ENCODE results near the gene ENDOD1.

The ENDOD1 gene

DNA sequence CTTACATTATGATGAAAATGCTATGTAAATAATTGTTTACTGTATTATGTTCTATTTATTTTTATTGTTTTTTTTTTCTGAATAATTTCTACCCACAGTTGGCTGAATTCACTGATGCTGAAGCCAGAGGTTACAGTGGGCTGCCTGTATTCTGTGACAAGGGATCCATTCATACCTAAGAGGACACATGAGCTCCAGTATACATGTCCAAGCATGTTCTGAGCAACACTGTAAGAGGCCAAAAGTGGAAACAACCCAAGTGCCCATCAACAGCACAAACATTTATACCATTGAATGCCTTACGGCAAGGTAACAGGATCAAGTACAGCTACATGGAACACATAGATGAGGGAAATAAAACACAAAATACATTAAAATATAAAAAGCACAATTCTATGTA, 24.3 kb upstream of the ENDOD1 start:
- H3K4me3 ChIP-seq (ENCODE audit: low read depth, low read length): no peak overlapping the region
- in situ Hi-C loops (cut with HindIII; ENCODE audit: low sequenced_read_pairs): no loop called here
- no peak for DNase-seq (ENCODE audit: low read depth)
- TF ChIP-seq, protein P1, sequence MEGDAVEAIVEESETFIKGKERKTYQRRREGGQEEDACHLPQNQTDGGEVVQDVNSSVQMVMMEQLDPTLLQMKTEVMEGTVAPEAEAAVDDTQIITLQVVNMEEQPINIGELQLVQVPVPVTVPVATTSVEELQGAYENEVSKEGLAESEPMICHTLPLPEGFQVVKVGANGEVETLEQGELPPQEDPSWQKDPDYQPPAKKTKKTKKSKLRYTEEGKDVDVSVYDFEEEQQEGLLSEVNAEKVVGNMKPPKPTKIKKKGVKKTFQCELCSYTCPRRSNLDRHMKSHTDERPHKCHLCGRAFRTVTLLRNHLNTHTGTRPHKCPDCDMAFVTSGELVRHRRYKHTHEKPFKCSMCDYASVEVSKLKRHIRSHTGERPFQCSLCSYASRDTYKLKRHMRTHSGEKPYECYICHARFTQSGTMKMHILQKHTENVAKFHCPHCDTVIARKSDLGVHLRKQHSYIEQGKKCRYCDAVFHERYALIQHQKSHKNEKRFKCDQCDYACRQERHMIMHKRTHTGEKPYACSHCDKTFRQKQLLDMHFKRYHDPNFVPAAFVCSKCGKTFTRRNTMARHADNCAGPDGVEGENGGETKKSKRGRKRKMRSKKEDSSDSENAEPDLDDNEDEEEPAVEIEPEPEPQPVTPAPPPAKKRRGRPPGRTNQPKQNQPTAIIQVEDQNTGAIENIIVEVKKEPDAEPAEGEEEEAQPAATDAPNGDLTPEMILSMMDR (IDR thresholded peaks at IDR 0.05; ENCODE audit: low read depth, low read length, missing control alignments): no peak

DNA sequence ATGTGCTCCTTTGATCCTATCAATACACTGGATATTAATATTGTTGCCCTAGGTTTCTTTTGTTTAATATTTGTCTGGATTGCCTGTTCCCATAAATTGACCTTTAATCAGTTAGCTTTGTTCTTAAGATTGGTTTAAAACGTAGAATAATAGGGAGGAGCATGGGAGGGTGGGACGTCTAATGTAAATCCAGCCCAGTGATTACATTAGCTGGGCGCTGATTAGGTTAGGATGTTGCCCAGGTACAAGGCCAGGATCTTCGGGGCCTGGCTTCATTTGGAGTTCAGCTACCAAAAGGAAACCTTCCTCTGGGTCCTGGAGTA, 23.0 kb upstream of the ENDOD1 start, which contains the start of gene SRSF8:
TSS of gene SRSF8 (plus strand) at position 204 of the 323 bp plus-strand sequence. CDS start 308 bp downstream, outside the sequence.
- TF ChIP-seq, protein P1 (IDR thresholded peaks at IDR 0.05; ENCODE audit: low read depth, low read length, missing control alignments): no peak
- H3K4me3 ChIP-seq (ENCODE audit: low read depth, low read length): peak within 1 kb of the TSS; percentile 86
- in situ Hi-C loops (cut with HindIII; ENCODE audit: low sequenced_read_pairs): no loop called here
- no peak for DNase-seq (ENCODE audit: low read depth)

DNA sequence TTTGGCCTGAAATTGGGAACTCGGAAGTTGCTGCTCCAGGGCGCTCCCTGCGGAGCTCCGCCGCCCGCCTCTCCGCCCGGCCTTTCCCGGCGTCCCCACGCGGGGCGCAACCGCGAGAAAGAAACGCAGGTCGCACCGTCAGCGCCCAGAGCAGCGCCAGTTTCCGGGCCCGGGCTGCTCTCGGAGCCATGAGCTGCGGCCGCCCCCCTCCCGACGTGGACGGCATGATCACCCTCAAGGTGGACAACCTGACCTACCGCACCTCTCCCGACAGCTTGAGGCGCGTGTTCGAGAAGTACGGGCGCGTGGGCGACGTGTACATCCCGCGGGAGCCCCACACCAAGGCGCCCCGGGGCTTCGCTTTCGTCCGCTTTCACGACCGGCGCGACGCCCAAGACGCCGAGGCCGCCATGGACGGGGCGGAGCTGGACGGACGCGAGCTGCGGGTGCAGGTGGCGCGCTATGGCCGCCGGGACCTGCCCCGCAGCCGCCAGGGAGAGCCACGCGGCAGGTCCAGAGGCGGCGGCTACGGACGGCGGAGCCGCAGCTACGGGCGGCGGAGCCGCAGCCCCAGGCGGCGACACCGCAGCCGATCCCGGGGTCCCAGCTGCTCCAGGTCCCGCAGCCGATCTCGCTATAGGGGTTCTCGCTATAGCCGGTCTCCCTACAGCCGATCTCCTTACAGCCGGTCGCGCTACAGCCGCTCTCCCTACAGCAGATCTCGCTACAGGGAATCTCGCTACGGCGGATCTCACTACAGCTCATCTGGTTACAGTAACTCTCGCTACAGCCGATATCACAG, 22.4 kb upstream of the ENDOD1 start:
- peak overlapping the region; percentile 86 for H3K4me3 ChIP-seq (ENCODE audit: low read depth, low read length)
- DNase-seq (ENCODE audit: low read depth): peak; percentile 33
- TF ChIP-seq, protein P1 (IDR thresholded peaks at IDR 0.05; ENCODE audit: low read depth, low read length, missing control alignments): peak; percentile 64
- in situ Hi-C loops (cut with HindIII; ENCODE audit: low sequenced_read_pairs): no loop called here

DNA sequence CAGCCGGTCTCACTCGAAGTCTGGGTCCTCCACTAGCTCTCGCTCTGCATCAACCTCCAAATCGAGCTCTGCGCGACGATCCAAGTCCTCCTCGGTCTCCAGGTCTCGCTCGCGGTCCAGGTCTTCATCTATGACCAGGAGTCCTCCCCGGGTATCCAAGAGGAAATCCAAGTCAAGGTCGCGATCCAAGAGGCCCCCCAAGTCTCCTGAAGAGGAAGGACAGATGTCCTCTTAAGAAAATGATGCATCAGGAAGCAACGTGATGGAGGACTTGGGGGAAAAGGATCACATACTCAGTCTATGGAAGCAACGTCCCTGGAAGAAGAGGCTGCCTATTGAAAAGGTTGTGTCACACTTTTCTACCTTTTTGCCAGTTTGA, 21.8 kb upstream of the ENDOD1 start:
- TF ChIP-seq, protein P1 (IDR thresholded peaks at IDR 0.05; ENCODE audit: low read depth, low read length, missing control alignments): no peak
- in situ Hi-C loops (cut with HindIII; ENCODE audit: low sequenced_read_pairs): no loop called here
- DNase-seq (ENCODE audit: low read depth): no peak
- peak overlapping the region; percentile 86 for H3K4me3 ChIP-seq (ENCODE audit: low read depth, low read length)

DNA sequence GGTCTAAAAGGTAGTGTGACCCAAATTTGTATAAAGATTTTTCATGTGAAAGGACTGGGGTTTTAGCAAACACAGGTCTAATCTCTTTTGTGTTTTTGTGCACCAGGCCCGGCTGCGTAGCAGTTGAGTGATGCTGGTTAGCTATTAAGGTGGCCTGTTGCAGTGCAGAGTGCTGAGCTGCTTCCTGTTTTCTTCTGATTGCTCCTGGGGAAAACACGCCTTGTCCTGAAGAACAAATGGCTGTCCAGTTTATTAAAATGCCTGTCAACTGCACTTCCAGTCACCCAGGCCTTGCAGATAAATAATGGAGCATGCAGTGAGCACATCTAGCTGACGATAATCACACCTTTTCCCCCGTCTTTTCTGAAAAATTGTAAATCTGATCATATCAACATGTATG, 21.1 kb upstream of the ENDOD1 start:
- DNase-seq (ENCODE audit: low read depth): peak; percentile 88
- in situ Hi-C loops (cut with HindIII; ENCODE audit: low sequenced_read_pairs): no loop called here
- TF ChIP-seq, protein P1 (IDR thresholded peaks at IDR 0.05; ENCODE audit: low read depth, low read length, missing control alignments): no peak

DNA sequence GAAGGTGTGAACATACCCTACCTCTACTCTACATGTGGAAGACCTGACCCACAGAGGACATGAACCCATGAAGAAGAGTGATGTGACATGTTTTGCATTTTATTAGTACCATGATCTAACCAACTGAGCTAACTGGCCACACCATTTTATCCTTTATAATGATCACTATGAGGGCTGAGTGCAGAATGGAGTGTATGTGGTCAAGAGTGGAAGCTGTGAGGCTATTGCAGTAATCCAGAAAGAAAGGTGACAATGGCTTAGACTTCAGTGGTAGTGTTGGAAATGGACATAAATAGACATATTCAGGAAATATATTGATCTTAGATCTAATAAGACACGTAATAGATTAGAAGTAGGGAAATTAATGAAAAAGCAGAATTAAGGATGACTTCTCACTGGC, 19.2 kb upstream of the ENDOD1 start:
- in situ Hi-C loops (cut with HindIII; ENCODE audit: low sequenced_read_pairs): no loop called here
- DNase-seq (ENCODE audit: low read depth): no peak
- TF ChIP-seq, protein P1 (IDR thresholded peaks at IDR 0.05; ENCODE audit: low read depth, low read length, missing control alignments): no peak
- no peak overlapping the region for H3K4me3 ChIP-seq (ENCODE audit: low read depth, low read length)

More for the DNA sequence above, 21.1 kb upstream of the ENDOD1 start:
- H3K4me3 ChIP-seq (ENCODE audit: low read depth, low read length): peak overlapping the region; percentile 86

Data from astrocyte of the cerebellum (primary cell).